ENCODE results near the gene PSMC5.

Gene PSMC5

DNA sequence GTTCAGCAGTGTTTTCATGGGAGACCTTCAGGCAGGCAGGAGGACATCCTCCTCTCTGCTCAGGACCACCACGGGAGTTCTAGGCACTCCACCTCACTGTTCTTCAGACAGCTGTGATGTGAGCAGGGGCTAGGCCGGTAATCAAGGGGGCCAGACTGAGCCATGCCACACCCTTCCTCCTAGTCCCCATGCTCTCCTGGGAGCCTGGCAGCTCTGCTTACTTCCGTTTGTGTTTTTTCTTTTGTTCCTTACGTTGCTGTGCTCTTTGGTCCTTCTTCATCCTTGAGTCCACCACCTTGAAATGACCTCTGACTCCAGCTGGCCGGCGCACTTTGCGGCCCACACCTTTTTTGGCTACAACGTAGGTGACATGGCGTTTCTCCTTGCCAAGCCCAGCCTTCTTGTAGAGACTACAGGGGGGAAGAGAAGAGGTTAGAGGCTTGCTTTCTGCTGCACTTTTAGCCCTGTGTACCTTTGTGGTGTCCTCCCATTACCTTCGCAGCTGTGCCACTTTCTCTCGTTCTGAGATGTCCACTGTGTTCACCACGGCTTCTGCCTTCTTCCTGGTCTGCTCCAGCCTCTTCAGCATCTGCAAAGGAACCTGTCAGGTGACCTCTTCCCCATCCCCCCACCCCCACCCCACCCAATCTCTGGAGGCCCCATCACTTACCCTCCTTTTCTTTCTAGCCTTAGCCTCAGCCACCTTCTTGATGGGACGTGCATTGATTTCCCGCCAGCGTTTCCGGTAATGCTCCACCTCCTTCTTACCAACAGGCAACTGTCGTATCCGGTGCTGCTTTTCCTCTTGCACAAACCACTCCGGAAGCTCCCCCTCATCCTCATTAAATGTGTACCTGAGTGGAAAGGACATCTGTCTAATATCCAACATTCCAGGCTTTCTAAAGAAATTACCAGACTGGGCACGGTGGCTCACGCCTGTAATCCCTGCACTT, 7.4 kb upstream of the PSMC5 start:
- no peak for DNase-seq

DNA sequence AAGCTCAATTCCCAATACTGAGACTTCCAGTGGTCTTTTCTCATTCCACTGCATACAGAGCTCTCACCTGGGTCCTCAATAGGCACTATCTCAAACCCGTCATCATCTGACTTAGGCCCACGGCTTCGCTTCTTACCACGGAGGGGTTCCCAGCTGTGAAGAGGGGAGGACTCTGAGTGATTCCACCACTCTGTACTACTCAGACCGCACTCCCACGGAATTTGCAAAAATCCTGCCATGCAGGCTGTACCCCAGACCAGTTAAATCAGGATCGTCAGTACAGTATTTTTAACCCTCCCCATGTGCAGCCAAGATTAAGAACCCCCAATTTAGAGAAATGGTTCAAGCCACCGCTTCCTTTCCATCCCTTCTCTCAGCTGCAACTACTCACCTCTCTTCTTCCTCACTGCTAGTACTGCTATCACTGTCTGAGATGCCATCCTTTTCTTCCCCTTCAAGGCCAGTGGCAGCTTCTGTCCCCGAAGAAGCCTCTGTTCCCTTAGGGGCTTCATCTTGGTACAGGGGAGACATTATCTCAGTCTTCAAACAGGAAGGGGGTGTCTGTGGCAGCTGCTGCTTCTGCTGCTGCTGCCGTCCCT, 6.2 kb upstream of the PSMC5 start:
- DNase-seq = no peak

DNA sequence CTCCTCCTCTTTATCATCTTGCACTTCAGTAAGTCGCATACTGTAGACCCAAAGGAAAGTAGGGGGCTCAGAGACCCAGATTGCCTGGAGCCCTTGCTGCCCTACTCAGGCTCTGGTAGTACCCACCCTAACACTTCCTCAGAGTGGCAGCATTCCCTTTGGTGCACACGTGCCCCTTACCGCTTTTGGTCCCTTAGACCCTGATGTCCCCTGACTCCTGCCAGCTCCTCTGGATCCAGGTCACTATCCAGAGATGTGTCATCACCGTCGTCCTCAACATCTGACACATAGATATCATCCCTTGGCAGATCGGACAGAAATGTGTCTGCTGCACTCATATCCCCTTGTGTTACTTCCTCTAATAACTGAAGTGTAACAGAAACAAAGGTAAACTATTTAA, 5.4 kb upstream of the PSMC5 start:
- no peak for DNase-seq

DNA sequence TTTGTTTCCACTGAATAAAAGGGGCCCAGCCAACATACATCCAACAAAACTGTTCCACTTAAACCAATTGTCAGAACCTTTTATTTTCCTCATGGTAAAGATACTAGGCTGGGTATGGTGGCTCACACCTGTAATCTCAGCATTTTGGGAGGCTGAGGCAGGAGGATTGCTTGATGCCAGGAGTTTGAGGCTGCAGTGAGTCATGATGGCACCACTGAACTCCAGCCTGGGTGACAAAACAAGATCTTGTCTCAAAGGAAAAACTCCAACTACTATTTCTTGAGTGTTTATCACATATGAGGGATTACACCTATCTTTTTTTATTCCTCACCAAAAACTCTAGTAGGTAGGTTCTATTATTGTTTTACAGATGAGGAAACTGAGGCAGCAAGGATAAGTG, 4.7 kb upstream of the PSMC5 start:
- DNase-seq = no peak

DNA sequence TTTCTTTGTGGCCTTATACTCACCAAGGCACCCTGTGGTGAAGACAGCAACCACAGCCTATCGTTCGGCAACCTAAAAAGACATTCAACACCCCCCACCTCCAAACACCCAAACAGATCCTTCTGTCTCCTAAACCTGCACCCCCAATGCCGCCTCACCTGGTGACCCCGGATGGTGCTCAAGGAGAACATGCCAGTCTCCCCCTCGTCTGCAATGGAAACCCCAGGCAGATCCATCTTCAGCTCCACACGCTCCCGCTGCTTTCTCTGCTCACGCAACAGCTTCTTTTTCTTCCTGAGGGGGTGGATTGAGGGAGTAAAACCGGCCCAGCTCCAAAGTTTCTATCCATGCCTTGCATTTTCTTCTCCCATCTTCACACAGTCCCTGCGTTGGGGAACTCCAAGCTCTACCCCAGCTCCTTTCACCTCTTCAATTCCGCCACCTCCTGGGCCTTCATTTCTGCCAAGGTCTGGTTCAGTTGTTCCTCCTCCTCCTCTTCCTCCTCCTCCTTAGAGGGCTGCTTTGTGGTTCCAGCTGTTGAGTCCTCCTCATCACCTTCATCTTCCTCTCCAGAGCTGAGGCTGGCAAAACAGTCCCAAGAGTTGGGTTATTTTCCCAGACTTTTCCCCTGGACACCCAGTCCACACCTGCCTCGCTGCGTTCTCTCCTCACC, 3.4 kb upstream of the PSMC5 start:
- DNase-seq = no peak

DNA sequence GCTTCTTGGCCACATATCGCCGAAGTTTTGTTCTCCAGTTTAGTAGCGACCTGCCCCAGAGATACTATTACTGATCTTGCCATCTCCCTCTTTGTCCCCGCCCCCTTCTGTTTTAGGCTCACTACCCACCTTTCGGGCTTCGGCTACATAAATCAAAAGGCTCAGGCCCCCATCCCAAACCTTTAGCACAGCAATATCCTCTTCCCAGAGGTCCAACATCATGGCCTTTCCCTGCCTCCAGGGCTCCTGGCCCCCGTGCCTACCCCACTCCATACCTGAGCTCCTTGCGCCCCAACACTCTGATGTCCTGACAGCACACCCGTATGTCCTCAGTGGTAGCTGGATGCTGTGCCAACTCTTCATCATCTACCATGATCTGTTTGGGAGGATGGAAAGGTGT, 2.9 kb upstream of the PSMC5 start:
- no peak for DNase-seq

DNA sequence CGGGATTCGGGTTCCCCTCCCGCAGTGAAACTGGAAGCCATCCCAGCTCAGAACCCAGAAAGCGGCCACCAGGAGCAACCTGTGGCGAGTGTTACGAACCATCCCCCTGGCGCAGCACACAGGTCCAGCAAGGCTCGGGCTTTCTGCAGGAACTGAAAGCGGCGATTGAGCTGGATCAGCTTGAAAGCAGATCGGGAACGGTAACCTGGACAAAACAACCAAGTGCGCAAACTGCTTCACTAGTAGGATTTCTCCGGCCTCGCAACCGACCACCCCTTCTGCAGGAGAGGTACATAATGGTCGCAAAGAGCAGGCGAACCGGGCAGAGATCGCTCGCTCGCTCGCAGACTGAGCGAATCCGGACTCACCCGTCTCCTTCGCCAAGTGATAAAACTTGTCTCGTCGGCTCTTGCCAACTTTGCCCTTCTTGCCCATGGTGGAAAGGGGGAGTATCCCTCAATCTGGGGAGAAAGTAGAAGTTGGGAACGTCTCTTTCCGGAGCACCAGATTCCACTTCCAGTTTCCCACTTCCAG, 696 bp upstream of the PSMC5 start:
- no peak for DNase-seq

DNA sequence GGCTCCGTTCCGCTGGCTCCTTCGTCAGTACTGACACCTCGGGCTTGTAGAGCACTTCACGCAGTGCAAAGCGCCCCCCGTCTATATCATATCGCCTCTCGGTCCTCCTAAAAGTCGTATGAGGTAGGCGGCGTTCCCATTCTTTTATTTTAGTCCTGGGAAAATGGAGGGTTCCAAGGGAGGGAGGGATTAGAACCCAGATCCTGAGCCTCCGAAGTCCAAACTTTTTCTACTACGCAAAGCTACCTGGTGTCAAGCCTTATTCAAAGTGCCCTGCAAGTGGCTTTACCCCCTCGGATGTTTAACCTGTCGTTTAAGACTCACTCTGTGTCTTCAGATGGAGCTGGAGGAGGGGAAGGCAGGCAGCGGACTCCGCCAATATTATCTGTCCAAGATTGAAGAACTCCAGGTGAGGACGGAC, 580 bp downstream of the PSMC5 start:
- no peak for DNase-seq

DNA sequence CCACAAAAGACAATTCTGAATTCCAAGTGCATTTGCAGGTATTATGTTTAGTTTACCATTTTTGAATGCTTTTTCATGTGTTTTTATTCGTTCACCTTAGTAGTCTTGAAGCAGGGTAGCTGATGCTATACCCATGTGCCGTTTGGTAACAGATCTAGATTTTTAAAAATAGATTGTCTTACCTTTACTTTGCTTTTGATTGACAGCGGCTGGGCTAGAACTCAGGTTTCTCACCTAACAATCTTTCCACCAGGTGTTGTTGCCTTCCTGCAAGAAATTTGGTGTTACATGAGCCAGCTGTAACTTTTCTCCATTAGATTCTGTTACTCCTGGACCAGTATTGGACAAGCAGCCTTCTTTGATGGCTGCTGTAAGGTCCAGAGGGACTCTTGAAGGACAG, 1.7 kb downstream of the PSMC5 start:
- DNase-seq = no peak

DNA sequence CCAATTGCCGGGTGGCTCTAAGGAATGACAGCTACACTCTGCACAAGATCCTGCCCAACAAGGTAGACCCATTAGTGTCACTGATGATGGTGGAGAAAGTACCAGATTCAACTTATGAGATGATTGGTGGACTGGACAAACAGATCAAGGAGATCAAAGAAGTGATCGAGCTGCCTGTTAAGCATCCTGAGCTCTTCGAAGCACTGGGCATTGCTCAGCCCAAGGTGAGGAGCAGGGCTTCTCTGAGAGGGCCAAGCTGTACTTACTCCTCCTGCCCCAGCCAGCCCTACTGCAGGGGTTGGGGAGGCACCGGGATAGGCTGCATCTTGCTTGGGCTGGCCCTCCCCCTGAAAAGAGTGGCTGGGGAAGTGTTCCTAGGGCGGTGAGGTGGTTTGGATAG, 3.0 kb downstream of the PSMC5 start:
- DNase-seq = no peak

DNA sequence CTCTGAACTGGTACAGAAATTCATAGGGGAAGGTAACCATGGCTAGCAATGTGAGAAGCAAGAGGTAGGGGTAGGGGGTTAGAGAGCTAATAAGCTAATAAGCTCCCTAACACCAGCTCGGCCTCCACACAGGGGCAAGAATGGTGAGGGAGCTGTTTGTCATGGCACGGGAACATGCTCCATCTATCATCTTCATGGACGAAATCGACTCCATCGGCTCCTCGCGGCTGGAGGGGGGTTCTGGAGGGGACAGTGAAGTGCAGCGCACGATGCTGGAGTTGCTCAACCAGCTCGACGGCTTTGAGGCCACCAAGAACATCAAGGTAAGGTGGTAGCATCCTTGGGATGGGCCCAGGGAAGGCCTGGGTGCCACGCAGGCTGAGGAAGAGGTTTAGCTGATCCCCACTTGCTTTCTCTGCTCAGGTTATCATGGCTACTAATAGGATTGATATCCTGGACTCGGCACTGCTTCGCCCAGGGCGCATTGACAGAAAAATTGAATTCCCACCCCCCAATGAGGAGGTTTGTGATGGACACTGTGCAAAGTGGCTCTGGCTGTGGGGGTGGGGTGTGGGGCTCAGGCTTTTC, 3.8 kb downstream of the PSMC5 start:
- no peak for DNase-seq

DNA sequence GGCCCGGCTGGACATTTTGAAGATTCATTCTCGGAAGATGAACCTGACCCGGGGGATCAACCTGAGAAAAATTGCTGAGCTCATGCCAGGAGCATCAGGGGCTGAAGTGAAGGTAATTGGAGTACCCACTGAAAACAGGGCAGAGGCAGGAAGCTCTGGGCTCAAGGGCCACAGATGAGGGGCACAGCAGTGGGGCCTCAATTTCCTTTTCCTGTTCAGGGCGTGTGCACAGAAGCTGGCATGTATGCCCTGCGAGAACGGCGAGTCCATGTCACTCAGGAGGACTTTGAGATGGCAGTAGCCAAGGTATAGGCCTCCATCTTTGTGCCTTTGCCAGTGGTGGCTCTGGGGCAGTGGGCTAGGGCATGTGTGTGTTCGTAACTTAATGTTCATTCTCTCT, 4.3 kb downstream of the PSMC5 start:
- no peak for DNase-seq

DNA sequence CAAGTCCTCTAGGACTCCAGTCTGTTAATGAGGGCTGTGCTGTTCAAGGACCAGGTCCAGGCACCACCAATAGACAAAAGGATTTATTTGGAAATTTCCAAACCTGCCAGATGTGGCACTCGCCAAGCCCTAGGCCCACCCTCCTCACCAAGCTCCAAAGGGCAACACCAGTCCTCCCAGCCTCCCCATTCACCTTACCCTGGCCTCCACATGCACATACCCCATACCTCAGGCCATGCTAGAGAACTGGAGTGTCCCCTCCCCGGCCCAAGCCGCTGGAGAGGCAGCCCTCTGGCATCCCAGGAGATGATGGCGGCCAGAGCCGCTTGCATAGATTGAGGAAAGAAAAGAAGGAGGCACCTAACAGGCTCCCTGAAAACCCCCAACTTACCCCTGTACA, 4.8 kb downstream of the PSMC5 start:
- DNase-seq = no peak

DNA sequence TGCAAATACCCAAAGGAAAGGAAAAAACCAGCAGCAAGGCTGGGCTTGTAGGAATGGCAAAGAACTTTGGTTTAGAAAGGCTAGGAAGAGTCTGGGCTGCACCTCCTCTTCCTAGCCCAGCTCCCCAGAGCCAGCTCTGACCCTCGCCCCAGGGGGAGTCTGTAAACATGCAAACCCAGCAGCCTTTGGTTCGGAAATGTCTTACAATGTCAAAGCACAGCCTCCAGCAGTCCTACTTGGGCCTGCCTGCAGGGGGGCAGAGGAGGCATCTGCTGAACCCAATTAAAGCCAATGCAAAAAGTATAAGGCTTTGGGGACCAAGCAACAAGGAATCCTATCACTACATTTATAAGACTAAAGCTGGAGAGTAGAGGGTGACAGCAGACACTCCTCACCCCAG, 5.2 kb downstream of the PSMC5 start:
- DNase-seq = no peak

DNA sequence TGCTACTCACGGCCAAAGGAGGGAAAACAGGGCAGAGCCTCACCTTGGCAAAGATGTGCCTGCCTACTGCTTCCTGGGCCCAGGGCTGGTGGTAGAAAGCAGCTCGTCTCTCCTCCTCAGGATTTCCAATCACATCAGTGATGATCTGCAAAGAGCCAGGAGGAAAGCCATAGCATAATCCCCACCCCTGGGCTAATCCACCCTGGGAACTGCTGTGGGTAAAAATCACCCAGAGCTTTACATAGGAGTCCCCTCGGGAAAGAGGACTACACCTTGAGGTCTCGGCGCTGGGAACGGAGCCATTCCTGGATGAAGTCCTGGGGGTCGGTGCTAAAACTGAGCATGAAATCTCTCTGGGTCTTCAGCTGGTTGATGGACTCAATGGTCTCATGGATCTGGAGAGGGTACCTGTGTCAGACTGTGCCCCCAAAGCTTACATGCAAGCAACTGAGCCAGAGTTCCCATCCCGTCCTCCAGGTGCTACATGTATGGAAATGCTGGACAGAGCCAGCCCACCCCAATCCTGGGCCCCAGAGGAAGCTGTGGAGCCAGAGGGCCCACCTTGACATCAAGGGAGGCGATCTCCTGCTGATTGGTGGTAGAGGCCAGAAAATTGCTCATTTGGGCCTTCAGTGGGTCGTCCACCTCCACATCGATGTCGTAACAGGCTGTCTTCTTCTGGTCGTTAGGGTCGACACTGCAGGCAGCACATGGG, 6.0 kb downstream of the PSMC5 start:
- DNase-seq = no peak

DNA sequence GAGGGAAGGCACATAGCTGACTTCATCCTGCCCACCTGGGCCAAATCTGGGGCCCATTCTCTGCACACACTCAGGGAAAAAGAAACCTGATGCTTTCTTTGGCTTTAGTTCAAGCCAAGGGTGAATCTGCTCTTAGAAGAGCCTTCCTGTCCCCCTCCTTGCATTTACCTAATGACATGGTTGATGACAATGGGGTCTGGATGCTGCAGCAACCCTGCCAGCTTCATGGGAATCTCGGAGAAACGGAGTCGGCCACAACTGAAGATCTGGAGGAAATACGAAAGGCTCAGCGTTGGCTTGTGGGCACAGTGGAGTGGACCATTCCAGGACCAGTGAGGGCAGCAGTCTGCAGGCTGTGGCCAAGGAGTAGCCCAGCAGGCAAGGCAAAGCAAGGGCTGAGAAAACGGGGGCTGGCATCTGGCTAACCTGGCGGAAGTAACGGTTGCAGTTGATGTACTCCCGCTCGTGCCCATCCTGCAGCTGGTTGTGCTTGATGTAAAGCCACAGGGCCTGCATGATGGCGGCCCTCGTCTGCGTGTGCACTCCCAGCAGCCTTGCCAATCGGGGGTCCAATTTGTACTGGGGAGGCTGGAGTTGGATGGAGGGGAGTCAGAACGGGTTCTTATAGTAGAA, 6.6 kb downstream of the PSMC5 start:
- DNase-seq = no peak

DNA sequence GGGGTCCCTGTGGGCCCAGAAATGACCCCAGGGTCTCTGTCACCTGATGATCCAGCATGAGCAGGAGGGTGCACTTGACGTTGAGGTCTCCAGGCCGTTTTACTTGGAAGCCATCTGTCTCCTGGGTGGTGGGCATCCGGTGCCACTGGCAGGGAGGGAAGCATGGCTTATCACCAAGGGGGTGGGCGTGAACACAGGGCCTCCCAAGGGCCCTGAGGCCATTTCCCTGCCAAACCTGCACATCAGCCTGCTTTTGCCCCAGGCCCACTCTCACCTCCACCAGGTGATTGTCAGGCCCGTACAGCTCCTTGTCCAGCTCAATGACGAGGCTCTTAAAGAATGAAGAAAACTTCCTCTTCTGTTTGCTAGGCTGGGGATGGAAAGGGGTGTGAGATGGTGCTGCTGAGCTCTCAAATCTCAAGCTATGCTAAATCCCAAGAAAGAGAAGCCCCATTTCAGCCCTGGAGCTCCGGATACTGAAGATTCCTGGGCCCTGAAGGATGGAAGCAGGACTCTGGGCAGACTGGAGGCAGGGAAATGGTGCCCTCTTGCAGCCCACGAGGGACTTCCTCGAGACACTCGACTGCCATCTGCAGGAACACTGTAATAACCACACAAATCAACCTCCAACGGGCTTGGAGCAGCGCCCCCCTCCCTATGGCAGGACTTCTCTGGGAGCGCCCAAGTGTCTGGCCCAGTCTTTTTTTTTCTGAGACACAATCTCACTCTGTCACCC, 7.4 kb downstream of the PSMC5 start:
- DNase-seq = no peak

DNA sequence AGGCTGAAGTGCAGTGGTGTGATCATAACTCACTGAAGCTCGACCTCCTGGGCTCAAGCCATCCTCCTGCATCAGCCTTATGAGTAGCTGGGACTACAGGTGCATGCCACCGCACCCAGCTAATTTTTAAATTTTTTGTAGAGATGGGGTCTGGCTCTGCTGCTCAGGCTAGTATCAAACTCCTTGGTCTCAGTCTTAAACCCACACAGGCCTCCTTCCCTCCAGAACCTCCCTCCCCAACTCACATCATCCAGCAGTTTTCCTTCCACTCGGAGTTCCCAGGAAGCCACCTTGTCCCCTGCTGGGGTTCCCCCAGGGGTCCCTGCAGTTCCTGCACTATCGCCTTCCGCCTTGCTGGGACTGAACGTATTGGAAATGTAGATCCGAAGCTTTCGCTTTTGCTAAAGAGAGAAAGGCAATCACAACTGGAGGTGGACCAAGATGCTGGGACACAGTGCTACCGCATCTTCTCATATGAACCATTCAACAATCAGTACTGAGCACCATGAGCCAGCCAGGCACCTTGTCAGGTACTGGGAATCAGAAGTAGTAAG, 8.0 kb downstream of the PSMC5 start:
- DNase-seq = no peak

DNA sequence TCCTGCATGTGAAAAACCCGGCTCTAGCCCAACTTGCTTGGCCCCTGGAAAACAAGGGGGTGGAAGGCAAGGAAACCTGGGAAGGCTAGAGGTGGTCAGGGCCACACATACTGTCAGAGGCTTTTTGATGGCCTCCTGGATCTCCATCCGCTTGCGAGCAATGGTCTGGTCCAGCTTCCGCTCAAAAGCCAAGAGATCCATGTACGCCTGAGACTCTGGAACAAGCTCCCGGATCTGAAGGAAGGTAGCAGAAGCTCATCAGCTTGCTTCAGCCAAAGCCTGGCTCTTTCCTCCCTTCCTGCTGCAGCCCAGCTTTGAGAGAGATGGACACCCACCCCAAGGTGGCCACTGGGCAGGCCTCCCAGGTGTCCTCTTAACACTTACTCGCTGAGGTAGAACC, 9.6 kb downstream of the PSMC5 start:
- DNase-seq = no peak

DNA sequence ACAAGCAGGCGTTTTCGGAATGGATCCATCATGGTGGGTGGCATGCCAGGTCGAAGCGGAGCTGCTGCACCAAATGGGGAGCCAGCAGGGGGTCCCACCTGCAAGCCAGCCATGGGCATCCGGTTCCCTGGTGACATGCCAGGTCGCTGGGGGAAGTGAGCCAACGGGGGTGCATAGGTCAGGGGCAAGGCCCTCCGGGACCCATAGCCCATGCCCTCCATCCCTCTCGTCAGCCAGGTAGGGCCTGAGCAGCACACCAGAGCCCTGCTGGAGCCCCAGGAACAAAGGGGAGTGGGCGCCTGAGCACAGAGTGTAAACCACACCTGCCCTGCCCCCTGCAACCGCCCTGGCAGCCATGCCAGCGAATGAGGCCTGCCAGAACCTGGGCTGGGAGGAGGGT, 10.2 kb downstream of the PSMC5 start:
- no peak for DNase-seq

All from right kidney (tissue), 1 donor.